B cell (primary cell): Measurements from ENCODE around the gene PRKCA. TPM values are rescaled to one million over a fixed set of nuclear protein-coding genes. Genes with fewer than 3 reads are reported as not detected.

Experiments used
- ATAC-seq: fragments of 200-7000 bp; cut with Tn5 transposase; one replicate; pipeline ENCODE4 v1.10.0; 2021; ENCODE audit warnings: low read depth, mild to moderate bottlenecking, moderate number of reproducible peaks, moderate library complexity
- CTCF ChIA-PET: fragments of 350-600 bp; sonication (Branson Sonifier 250); formaldehyde crosslinking; loops from one replicate; lab custom pipeline; 2021; ENCODE audit warnings: antibody characterized with exemption, inconsistent platforms; lab: Charles Lee
- POLR2A ChIA-PET: fragments of 350-600 bp; sonication (Branson Sonifier 250); formaldehyde crosslinking; loops from one replicate; lab custom pipeline; 2021; ENCODE audit warnings: antibody characterized with exemption; lab: Charles Lee
- DNase-seq: peaks from one replicate; pipeline ENCODE4 v3.0.0; 2013
- H2AFZ ChIP-seq: 2 replicates; pipeline ENCODE4 v1.6.1; 2012; ENCODE audit warnings: mild to moderate bottlenecking, low read depth, low read length; ENCODE audit not compliant: insufficient read depth, poor library complexity, severe bottlenecking
- H3K27ac ChIP-seq, 2 donors: 1 replicate in 1 of 2; 2 replicates in 1 of 2; pipeline ENCODE4 v1.5.1; 2012 to 2013; ENCODE audit warnings: low read length in 2 of 2, mild to moderate bottlenecking in 2 of 2, moderate library complexity in 1 of 2
- H3K27me3 ChIP-seq, 4 experiments: fragments of 200-600 bp in 1 of 4; sonication (generic) in 1 of 4; replicated peaks in 1 of 4; 1 replicate in 2 of 4; 2 replicates in 2 of 4; pipeline versions ENCODE4 v1.6.1 to v1.7.0; 2013 to 2016; ENCODE audit warnings: low read length in 3 of 4, mild to moderate bottlenecking in 2 of 4, mixed read lengths in 1 of 4, moderate library complexity in 1 of 4; ENCODE audit not compliant: insufficient read depth in 4 of 4, control insufficient read depth in 3 of 4; ENCODE audit errors: control extremely low read depth in 1 of 4
- H3K36me3 ChIP-seq, 2 experiments: replicated peaks in 1 of 2; 1 replicate in 1 of 2; 2 replicates in 1 of 2; pipeline versions ENCODE4 v1.6.1 to v1.7.1; 2013; ENCODE audit warnings: low read length in 1 of 2; ENCODE audit not compliant: insufficient read depth in 2 of 2, control insufficient read depth in 1 of 2; ENCODE audit errors: control extremely low read depth in 1 of 2, extremely low read depth in 1 of 2
- H3K4me1 ChIP-seq, 2 donors: fragments of 200-600 bp in 1 of 2; sonication (generic) in 1 of 2; 1 replicate in 1 of 2; 2 replicates in 1 of 2; pipeline versions ENCODE4 v1.5.1 to v1.6.1; 2013 to 2017; ENCODE audit warnings: low read length in 2 of 2; ENCODE audit not compliant: control insufficient read depth in 2 of 2, insufficient read depth in 2 of 2
- H3K4me2 ChIP-seq: replicated peaks from 2 replicates; pipeline ENCODE3; 2012; ENCODE audit warnings: mild to moderate bottlenecking, low read depth, low read length; ENCODE audit not compliant: poor library complexity, severe bottlenecking
- H3K4me3 ChIP-seq, 5 experiments: fragments of 200-600 bp in 1 of 5; sonication (generic) in 1 of 5; 1 replicate in 3 of 5; 2 replicates in 2 of 5; pipeline versions ENCODE4 v1.5.1 to v1.7.0; 2011 to 2016; ENCODE audit warnings: low read length in 4 of 5, mild to moderate bottlenecking in 4 of 5, low read depth in 2 of 5, control low read depth in 1 of 5, moderate library complexity in 1 of 5; ENCODE audit not compliant: insufficient read depth in 1 of 5; ENCODE audit errors: control extremely low read depth in 1 of 5, extremely low read depth in 1 of 5
- H3K79me2 ChIP-seq: fragments of 200-600 bp; sonication (generic); one replicate; pipeline ENCODE4 v1.6.0; 2016; ENCODE audit warnings: low read length; ENCODE audit not compliant: control insufficient read depth, insufficient read depth
- H3K9ac ChIP-seq: fragments of 200-600 bp; sonication (generic); 2 replicates; pipeline ENCODE4 v1.6.1; 2017; ENCODE audit warnings: mild to moderate bottlenecking, low read length, moderate library complexity
- H3K9me3 ChIP-seq, 3 donors: one replicate each; pipeline versions ENCODE4 v1.6.1 to v1.7.1; 2013; ENCODE audit warnings: low read length in 2 of 3; ENCODE audit not compliant: control insufficient read depth in 2 of 3, insufficient read depth in 1 of 3; ENCODE audit errors: control extremely low read depth in 1 of 3
- H4K20me1 ChIP-seq: 2 replicates; pipeline ENCODE4 v1.6.0; 2012; ENCODE audit warnings: mild to moderate bottlenecking, low read length; ENCODE audit not compliant: insufficient read depth, control insufficient read depth, poor library complexity, severe bottlenecking
- H3K27ac Mint-ChIP-seq: one replicate; pipeline ENCODE4 v1.8.0; 2021; ENCODE audit warnings: mixed read lengths
- H3K27me3 Mint-ChIP-seq: one replicate; pipeline ENCODE4 v1.8.0; 2021; ENCODE audit warnings: mixed read lengths
- H3K4me1 Mint-ChIP-seq: one replicate; pipeline ENCODE4 v1.8.0; 2021; ENCODE audit warnings: mixed read lengths
- H3K4me3 Mint-ChIP-seq: one replicate; pipeline ENCODE4 v1.8.0; 2021; ENCODE audit warnings: mixed read lengths
- H3K9me3 Mint-ChIP-seq: one replicate; pipeline ENCODE4 v1.8.0; 2022; ENCODE audit warnings: mixed read lengths; ENCODE audit not compliant: insufficient read depth
- EZH2 ChIP-seq: IDR thresholded peaks from 2 replicates; pipeline ENCODE4 v1.6.1; 2012; ENCODE audit warnings: borderline replicate concordance, low read depth, mild to moderate bottlenecking, moderate library complexity, low read length; ENCODE audit not compliant: insufficient read depth, poor library complexity, severe bottlenecking
- WGBS: methylation state at CpG from one replicate; pipeline ENCODE4 v1.1.5; 2013; ENCODE audit warnings: missing lambda C conversion rate; ENCODE audit not compliant: insufficient coverage; 5-methylcytosine and 5-hydroxymethylcytosine counted together
- intact Hi-C: fragments of 100-400 bp; cut with micrococcal nuclease; formaldehyde crosslinking; loops from one replicate; pipeline ENCODE4 v1.10.0; 2022
- polyA plus RNA-seq: library from polyadenylated mRNA; depleted of rRNA; stranded (reverse); fragments of >200 nt; gene quantifications from 2 replicates; pipeline ENCODE4 v1.2.3, GENCODE V29; 2012
- total RNA-seq, 2 donors: library from RNA; stranded (reverse); fragments of 120-200 nt in 1 of 2; gene quantifications; 1 replicate in 1 of 2; 2 replicates in 1 of 2; pipeline versions ENCODE4 v1.2.3 to v1.2.4, GENCODE V29; 2013 to 2022
- TF ChIP-seq, protein P1 (sequence below): fragments of 200-600 bp; IDR thresholded peaks from one replicate; pipeline ENCODE4 v1.8.0; 2022; ENCODE audit warnings: antibody characterized with exemption, mild to moderate bottlenecking

PRKCA gene
- total and polyA plus RNA-seq, 2 donors (not counting 1 experiment from before 2014, with no cell fraction given) = 0.33 to 7.7 TPM

DNA sequence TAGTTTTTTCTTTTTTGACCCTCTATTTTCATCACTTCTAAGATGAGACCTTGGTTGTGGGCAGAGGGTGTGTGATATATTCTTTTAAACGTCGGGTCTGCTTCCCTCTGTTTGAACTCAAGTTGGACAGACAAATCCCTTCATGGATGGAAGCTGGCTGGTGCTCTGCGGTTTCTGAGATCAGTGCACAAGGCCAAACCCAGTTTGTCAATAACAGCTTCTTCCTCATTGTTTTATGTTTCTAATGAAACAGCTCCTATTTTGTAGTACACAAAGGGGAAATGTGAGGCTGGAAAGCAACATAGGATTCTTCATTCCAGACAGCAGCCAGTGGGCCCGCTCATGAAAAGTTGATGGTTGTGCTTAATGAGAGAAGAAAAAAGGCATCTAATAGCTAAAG is 159.6 kb downstream of the PRKCA start:
- H3K27ac Mint-ChIP-seq = no peak overlapping the region
- Histone ChIP-seq H3K4me2 (no peak overlapping the region), H3K4me3 (no peak overlapping the region), H3K9ac (no peak overlapping the region), H3K27me3 (no peaks in the 10 kb centered on the region), H3K36me3 (no peaks in the 10 kb centered on the region), H3K27ac (no peak overlapping the region), H3K79me2 (no peaks in the 10 kb centered on the region), H3K4me1 (no peaks in the 10 kb centered on the region), H4K20me1 (no peaks in the 10 kb centered on the region), H3K9me3 (no peaks in the 10 kb centered on the region), H2AFZ (no peak overlapping the region)
- DNase-seq = no peak
- no CpG with 5 or more reads among the region's 4 CpGs for WGBS
- H3K27me3 Mint-ChIP-seq = no peaks in the 10 kb centered on the region
- POLR2A ChIA-PET = no interaction called here
- TF ChIP-seq, protein P1, sequence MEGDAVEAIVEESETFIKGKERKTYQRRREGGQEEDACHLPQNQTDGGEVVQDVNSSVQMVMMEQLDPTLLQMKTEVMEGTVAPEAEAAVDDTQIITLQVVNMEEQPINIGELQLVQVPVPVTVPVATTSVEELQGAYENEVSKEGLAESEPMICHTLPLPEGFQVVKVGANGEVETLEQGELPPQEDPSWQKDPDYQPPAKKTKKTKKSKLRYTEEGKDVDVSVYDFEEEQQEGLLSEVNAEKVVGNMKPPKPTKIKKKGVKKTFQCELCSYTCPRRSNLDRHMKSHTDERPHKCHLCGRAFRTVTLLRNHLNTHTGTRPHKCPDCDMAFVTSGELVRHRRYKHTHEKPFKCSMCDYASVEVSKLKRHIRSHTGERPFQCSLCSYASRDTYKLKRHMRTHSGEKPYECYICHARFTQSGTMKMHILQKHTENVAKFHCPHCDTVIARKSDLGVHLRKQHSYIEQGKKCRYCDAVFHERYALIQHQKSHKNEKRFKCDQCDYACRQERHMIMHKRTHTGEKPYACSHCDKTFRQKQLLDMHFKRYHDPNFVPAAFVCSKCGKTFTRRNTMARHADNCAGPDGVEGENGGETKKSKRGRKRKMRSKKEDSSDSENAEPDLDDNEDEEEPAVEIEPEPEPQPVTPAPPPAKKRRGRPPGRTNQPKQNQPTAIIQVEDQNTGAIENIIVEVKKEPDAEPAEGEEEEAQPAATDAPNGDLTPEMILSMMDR = no peak
- no peak for TF ChIP-seq EZH2
- CTCF ChIA-PET = no interaction called here
- no peak for ATAC-seq
- no peaks in the 10 kb centered on the region for H3K4me1 Mint-ChIP-seq
- H3K4me3 Mint-ChIP-seq = no peak overlapping the region
- intact Hi-C loops = no loop called here
- peaks cover 4% of the 10 kb centered on the region for H3K9me3 Mint-ChIP-seq

DNA sequence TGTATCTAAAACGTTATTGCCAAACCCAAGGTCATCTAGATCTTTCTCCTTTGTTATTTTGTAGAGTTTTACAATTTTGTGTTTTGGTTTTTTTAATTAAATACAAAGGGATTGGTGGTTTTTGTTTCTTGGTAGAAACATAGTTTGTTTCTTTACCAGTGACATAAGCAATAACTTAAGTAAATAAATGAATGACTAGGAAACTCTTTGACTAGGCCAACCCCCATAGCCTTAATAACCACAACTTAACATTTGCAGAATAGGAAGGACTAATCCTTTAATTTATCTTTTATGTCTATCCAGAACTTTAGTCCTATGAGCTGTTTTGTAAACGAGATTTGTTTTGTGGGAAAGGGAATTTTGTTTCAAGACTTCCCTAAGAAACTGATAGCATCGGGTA is 162.5 kb downstream of the PRKCA start:
- no peaks in the 10 kb centered on the region for H3K9me3 ChIP-seq
- no peaks in the 10 kb centered on the region for H3K79me2 ChIP-seq
- intact Hi-C loops = no loop called here
- peaks cover 0 to 4% of the 10 kb centered on the region in 2 donors for H3K4me1 ChIP-seq
- no peak overlapping the region for H2AFZ ChIP-seq
- no peak overlapping the region for H3K4me3 ChIP-seq
- ChIA-PET CTCF (no interaction called here), POLR2A (no interaction called here)
- H4K20me1 ChIP-seq = no peaks in the 10 kb centered on the region
- Mint-ChIP-seq H3K27me3 (no peaks in the 10 kb centered on the region), H3K9me3 (no peaks in the 10 kb centered on the region), H3K4me3 (no peak overlapping the region), H3K4me1 (peaks cover 11% of the 10 kb centered on the region), H3K27ac (no peak overlapping the region)
- no CpG with 5 or more reads among the region's 3 CpGs for WGBS
- no peaks in the 10 kb centered on the region for H3K27me3 ChIP-seq
- H3K27ac ChIP-seq = no peak overlapping the region
- H3K9ac ChIP-seq = no peak overlapping the region
- ATAC-seq (no peak), DNase-seq (no peak)
- no peaks in the 10 kb centered on the region for H3K36me3 ChIP-seq
- TF ChIP-seq EZH2 = no peak
- TF ChIP-seq, protein P1 = no peak
- H3K4me2 ChIP-seq = no peak overlapping the region
